Lung (tissue), 16 donors: ENCODE data around the gene PSMG1. TPM values are rescaled to one million over a fixed set of nuclear protein-coding genes. Genes with fewer than 3 reads are reported as not detected.

Experiments used
- ATAC-seq: fragments of 200-7000 bp; cut with Tn5 transposase; one replicate; pipeline ENCODE4 v1.9.1; 2020; ENCODE audit warnings: moderate number of reproducible peaks; ENCODE audit not compliant: insufficient read depth, low FRiP score
- DNase-seq, 3 donors: peaks; one replicate each; pipeline ENCODE4 v3.0.0-alpha.2; 2013 to 2017
- H3K27ac ChIP-seq, 2 donors: one replicate each; pipeline ENCODE4 v1.5.1; 2013; ENCODE audit warnings: mild to moderate bottlenecking in 2 of 2, moderate library complexity in 2 of 2, control low read depth in 1 of 2, inconsistent platforms in 1 of 2, low read depth in 1 of 2, low read length in 1 of 2
- H3K27me3 ChIP-seq, 3 donors: one replicate each; pipeline ENCODE4 v1.5.1; 2013; ENCODE audit warnings: low read length in 2 of 3; ENCODE audit not compliant: control insufficient read depth in 3 of 3, insufficient read depth in 3 of 3
- H3K36me3 ChIP-seq, 4 donors: one replicate each; pipeline ENCODE4 v1.5.1; 2013; ENCODE audit warnings: low read length in 4 of 4, mild to moderate bottlenecking in 1 of 4, moderate library complexity in 1 of 4; ENCODE audit not compliant: control insufficient read depth in 4 of 4, insufficient read depth in 4 of 4
- H3K4me1 ChIP-seq, 5 donors: one replicate each; pipeline ENCODE4 v1.5.1; 2013; ENCODE audit warnings: low read length in 5 of 5, mild to moderate bottlenecking in 2 of 5, moderate library complexity in 1 of 5; ENCODE audit not compliant: control insufficient read depth in 5 of 5, insufficient read depth in 5 of 5
- H3K4me3 ChIP-seq: one replicate; pipeline ENCODE4 v1.5.1; 2013; ENCODE audit warnings: mild to moderate bottlenecking, control low read depth, moderate library complexity
- H3K9ac ChIP-seq, 2 donors: one replicate each; pipeline ENCODE4 v1.5.1; 2013; ENCODE audit warnings: low read length in 2 of 2, control low read depth in 1 of 2; ENCODE audit not compliant: insufficient read depth in 1 of 2
- H3K9me3 ChIP-seq, 4 donors: one replicate each; pipeline ENCODE4 v1.5.1; 2013; ENCODE audit warnings: low read length in 3 of 4, mild to moderate bottlenecking in 1 of 4, moderate library complexity in 1 of 4; ENCODE audit not compliant: control insufficient read depth in 4 of 4, insufficient read depth in 3 of 4
- WGBS, 2 donors: extraction: QIAGEN DNeasy Blood & Tissue Kit; methylation state at CpG; one replicate each; pipeline ENCODE4 v1.1.7; 2013; 5-methylcytosine and 5-hydroxymethylcytosine counted together
- long read RNA-seq, 5 donors: transcript quantifications; one replicate each; lab custom pipeline, GENCODE V29; 2026
- polyA plus RNA-seq, 2 donors: library from polyadenylated mRNA; stranded (reverse); fragments of 200-250 nt; gene quantifications; one replicate each; pipeline ENCODE4 v1.2.1, GENCODE V29; 2013
- total RNA-seq, 2 donors: library from RNA; depleted of rRNA in 1 of 2; stranded (reverse); fragments of >200 nt in 1 of 2; gene quantifications; one replicate each; pipeline ENCODE4 v1.2.1, GENCODE V29; 2014 to 2021
- TF ChIP-seq, protein P1 (sequence below): IDR thresholded peaks from 2 replicates; pipeline ENCODE4 v1.5.1; 2012; ENCODE audit warnings: mild to moderate bottlenecking; ENCODE audit errors: control extremely low read depth, extremely low read depth
- donor health status: control.
- donor health status: control.
- donor health status: Bipolar disorder and iron deficiency.
- donor health status: healthy.
- donor health status: DM: yes; HTN: yes; CAD: no.

PSMG1 gene
- total RNA-seq (10 to 100 TPM; 17.9 to 28.5 TPM), polyA plus RNA-seq (10 to 100 TPM; 40.5 to 62.0 TPM)
- long read RNA-seq, donor 1, transcript PSMG1-201 (7 exons, 2,154 nt): major isoform, 15 of 16 reads
- long read RNA-seq, donor 1, partial matches to known transcripts: 0 of 16 reads
- long read RNA-seq, donor 1, other reads (novel, unspliced or antisense): 0 of 16 reads
- long read RNA-seq, donor 2, transcript PSMG1-201 (7 exons, 2,154 nt): major isoform, 5 of 6 reads
- long read RNA-seq, donor 2, partial matches to known transcripts: 0 of 6 reads
- long read RNA-seq, donor 2, other reads (novel, unspliced or antisense): 0 of 6 reads
- long read RNA-seq, donor 3, partial matches to known transcripts: 0 of 5 reads
- long read RNA-seq, donor 3, other reads (novel, unspliced or antisense): 0 of 5 reads
- long read RNA-seq, donor 4, transcript PSMG1-201 (7 exons, 2,154 nt): major isoform, 11 of 14 reads
- long read RNA-seq, donor 4, partial matches to known transcripts: 0 of 14 reads
- long read RNA-seq, donor 4, other reads (novel, unspliced or antisense): 0 of 14 reads
- long read RNA-seq, donor 5, transcript PSMG1-201 (7 exons, 2,154 nt): major isoform, 13 of 29 reads
- long read RNA-seq, donor 5, partial matches to known transcripts: 10 of 29 reads
- long read RNA-seq, donor 5, other reads (novel, unspliced or antisense): 0 of 29 reads

DNA sequence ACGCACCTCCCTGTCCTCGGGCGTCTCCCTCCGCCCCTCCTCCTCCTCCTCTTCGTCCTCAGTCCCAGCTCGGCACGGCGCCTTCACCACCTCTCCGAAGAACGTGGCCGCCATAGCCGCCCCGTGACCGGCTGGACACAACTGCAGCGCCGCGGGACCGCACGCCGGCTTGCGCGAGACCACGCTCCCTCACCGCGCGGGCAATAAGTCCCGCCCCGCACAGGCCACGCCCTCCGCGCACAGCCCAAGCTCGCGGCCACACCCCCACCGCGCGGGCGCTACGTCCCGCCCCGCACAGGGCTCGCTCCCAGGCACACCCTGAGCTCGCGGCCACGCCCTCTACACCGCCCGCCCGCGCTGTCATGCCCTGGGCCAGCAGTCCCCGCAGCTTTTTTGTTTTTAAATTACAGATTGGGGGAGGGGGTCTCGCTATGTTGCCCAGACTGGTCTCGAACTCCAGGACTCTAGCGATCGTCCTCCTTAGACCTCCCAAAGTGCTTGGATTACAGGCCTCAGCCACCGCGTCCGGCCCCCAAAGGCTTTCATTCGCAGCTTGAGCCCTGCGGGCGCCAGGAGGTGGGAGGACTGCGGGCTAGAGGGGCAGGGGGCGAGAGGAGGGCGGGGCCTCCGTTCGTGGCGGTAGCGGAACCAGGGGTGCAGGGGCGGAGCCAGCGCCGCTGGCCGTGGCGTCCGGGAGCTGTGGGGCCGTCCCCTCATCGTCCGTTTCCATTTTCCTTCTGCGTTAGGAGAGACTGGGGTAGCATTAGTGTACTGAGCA is at the start of gene PSMG1:
TSS of gene PSMG1 (minus strand) at position 180 of the 778 bp plus-strand sequence. CDS start at position 114, 66 bp downstream.
- peak within 1 kb of the TSS; percentile 79 for H3K4me3 ChIP-seq
- H3K27ac ChIP-seq: peak within 1 kb of the TSS; percentile 88 to 92
- DNase-seq: peak; percentile 93 to 96 (median 95)
- H3K9me3 ChIP-seq: no peaks in the 10 kb centered on the region
- no peaks in the 10 kb centered on the region for H3K27me3 ChIP-seq
- TF ChIP-seq, protein P1, sequence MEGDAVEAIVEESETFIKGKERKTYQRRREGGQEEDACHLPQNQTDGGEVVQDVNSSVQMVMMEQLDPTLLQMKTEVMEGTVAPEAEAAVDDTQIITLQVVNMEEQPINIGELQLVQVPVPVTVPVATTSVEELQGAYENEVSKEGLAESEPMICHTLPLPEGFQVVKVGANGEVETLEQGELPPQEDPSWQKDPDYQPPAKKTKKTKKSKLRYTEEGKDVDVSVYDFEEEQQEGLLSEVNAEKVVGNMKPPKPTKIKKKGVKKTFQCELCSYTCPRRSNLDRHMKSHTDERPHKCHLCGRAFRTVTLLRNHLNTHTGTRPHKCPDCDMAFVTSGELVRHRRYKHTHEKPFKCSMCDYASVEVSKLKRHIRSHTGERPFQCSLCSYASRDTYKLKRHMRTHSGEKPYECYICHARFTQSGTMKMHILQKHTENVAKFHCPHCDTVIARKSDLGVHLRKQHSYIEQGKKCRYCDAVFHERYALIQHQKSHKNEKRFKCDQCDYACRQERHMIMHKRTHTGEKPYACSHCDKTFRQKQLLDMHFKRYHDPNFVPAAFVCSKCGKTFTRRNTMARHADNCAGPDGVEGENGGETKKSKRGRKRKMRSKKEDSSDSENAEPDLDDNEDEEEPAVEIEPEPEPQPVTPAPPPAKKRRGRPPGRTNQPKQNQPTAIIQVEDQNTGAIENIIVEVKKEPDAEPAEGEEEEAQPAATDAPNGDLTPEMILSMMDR: no peak
- 0 to 1% methylated on average over 74 to 76 of the region's 76 CpGs for whole genome bisulfite sequencing, 2 donors
- ATAC-seq: peak; percentile 99
- H3K9ac ChIP-seq: peak within 1 kb of the TSS; percentile 65 to 72
- H3K4me1 ChIP-seq: peaks cover 2 to 18% (median 8%) of the 10 kb centered on the region in 5 donors
- peaks cover 0 to 6% (median 3%) of the 10 kb centered on the region in 4 donors for H3K36me3 ChIP-seq

GRCh38 chr21:39232861-39233291 is 49.6 kb upstream of the PSMG1 start:
- DNase-seq (peak in 1 of 3 donors; percentile 44), ATAC-seq (peak; percentile 77)
- Histone ChIP-seq H3K27ac (no peak overlapping the region), H3K9ac (no peak overlapping the region), H3K36me3 (peaks cover 14 to 38% (median 32%) of the 10 kb centered on the region in 4 donors), H3K9me3 (no peaks in the 10 kb centered on the region), H3K4me1 (no peaks in the 10 kb centered on the region), H3K27me3 (no peaks in the 10 kb centered on the region), H3K4me3 (no peak overlapping the region)
- TF ChIP-seq, protein P1: no peak
- 74 to 79% methylated on average over 3 of the region's 3 CpGs for WGBS, 2 donors

DNA sequence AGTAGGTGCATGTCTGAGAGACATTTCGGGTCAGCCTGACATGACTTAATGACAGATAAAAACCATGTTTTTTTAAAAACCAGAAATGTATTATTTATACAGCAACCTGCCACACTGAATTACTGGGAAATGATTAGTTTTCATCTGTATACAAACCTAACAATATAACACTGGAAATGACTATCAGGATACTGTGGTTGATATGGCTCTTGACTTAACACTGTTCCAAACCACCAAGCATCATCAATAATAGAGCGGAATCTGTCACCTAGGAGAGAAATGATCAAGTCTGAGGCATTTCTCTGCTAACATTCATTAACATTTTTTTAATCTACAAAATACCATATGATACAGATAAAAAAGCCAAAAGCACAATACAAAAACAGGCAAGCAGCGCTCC is 41.7 kb upstream of the PSMG1 start:
- ATAC-seq (no peak), DNase-seq (no peak)
- H3K27me3 ChIP-seq: no peaks in the 10 kb centered on the region
- peaks cover 0 to 4% (median 0%) of the 10 kb centered on the region in 5 donors for H3K4me1 ChIP-seq
- no peak overlapping the region for H3K4me3 ChIP-seq
- 98% methylated on average over 3 of the region's 3 CpGs for WGBS, 2 donors
- TF ChIP-seq, protein P1: no peak
- no peaks in the 10 kb centered on the region for H3K9me3 ChIP-seq
- H3K27ac ChIP-seq: no peak overlapping the region
- H3K9ac ChIP-seq: no peak overlapping the region
- peaks cover 12 to 37% (median 23%) of the 10 kb centered on the region in 4 donors for H3K36me3 ChIP-seq
